Measurements from ENCODE around the gene ARL5B. TPM values are rescaled to one million over a fixed set of nuclear protein-coding genes. Genes with fewer than 3 reads are reported as not detected.

The ARL5B gene
- total RNA-seq, 1 experiment from 2014 or later = 12.2 TPM

DNA sequence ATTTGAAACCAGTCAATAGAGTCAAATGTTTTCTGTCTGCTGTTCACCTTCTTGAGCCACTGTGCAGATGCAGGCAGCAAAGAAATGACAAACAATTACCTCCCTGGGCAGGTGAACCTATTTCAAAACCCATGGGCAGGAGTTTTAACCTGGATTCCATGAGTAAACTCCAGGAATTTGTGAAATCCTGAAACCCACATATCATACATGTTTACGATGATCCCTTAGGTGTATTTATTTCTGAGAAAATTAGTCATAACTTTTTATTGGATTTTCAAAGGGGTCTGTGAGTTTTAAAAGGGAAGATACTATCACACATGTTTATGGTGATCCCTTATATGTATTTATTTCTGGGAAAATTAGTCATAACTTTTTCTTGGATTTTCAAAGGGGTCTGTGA lies 59.8 kb downstream of the ARL5B start:
- intact Hi-C loops (cut with micrococcal nuclease; ENCODE audit: unreplicated experiment) = no loop called here
- Histone ChIP-seq H3K9me3 (ENCODE audit: control insufficient read depth, insufficient read depth, low read depth, low read length) (no peaks in the 10 kb centered on the region), H3K4me3 (ENCODE audit: low read depth in 2 of 2, low read length in 2 of 2) (no peak overlapping the region), H3K4me1 (ENCODE audit: control insufficient read depth, insufficient read depth, low read length) (no peaks in the 10 kb centered on the region), H3K27me3 (ENCODE audit: control insufficient read depth, insufficient read depth, low read length) (no peaks in the 10 kb centered on the region), H3K36me3 (ENCODE audit: control insufficient read depth, insufficient read depth, low read length) (no peaks in the 10 kb centered on the region), H3K27ac (ENCODE audit: low read length) (no peak overlapping the region)
- in situ Hi-C loops (cut with HindIII; ENCODE audit: low pct_unique_long_range_greater_than_20kb, low sequenced_read_pairs) = no loop called here
- ChIA-PET CTCF (no interaction called here), POLR2A (no interaction called here)
- DNase-seq (ENCODE audit: low read depth, low spot score) = no peak
- no TSS peak for BruUV-seq (replicated peaks)
- ATAC-seq = no peak
- TF ChIP-seq TCF7L2 (IDR thresholded peaks at IDR 0.05; ENCODE audit: low read depth, low read length) (no peak), POLR2AphosphoS5 (IDR thresholded peaks at IDR 0.05; ENCODE audit: low read depth, low read length) (no peak), SIN3A (IDR thresholded peaks at IDR 0.05; ENCODE audit: borderline replicate concordance, insufficient read depth, low read depth, low read length) (no peak), REST (IDR thresholded peaks at IDR 0.05; ENCODE audit: insufficient read depth in 1 of 2, low read depth in 2 of 2, low read length in 1 of 2) (no peak), CTCF (IDR thresholded peaks at IDR 0.05) (no peak)

GRCh38 chr10:18719811-18720210 lies 60.6 kb downstream of the ARL5B start:
- POLR2A ChIA-PET = no interaction called here
- DNase-seq (ENCODE audit: low read depth, low spot score) = no peak
- Histone ChIP-seq H3K36me3 (ENCODE audit: control insufficient read depth, insufficient read depth, low read length) (no peaks in the 10 kb centered on the region), H3K9me3 (ENCODE audit: control insufficient read depth, insufficient read depth, low read depth, low read length) (no peaks in the 10 kb centered on the region), H3K27ac (ENCODE audit: low read length) (no peak overlapping the region), H3K4me1 (ENCODE audit: control insufficient read depth, insufficient read depth, low read length) (no peaks in the 10 kb centered on the region), H3K27me3 (ENCODE audit: control insufficient read depth, insufficient read depth, low read length) (no peaks in the 10 kb centered on the region), H3K4me3 (ENCODE audit: low read depth in 2 of 2, low read length in 2 of 2) (no peak overlapping the region)
- CTCF ChIA-PET = no interaction called here
- in situ Hi-C loops (cut with HindIII; ENCODE audit: low pct_unique_long_range_greater_than_20kb, low sequenced_read_pairs) (no loop called here), intact Hi-C loops (cut with micrococcal nuclease; ENCODE audit: unreplicated experiment) (no loop called here)
- no peak for TF ChIP-seq CTCF (IDR thresholded peaks at IDR 0.05)
- TF ChIP-seq POLR2AphosphoS5 (IDR thresholded peaks at IDR 0.05; ENCODE audit: low read depth, low read length) = no peak
- no peak for TF ChIP-seq REST (IDR thresholded peaks at IDR 0.05; ENCODE audit: insufficient read depth in 1 of 2, low read depth in 2 of 2, low read length in 1 of 2)
- no peak for TF ChIP-seq TCF7L2 (IDR thresholded peaks at IDR 0.05; ENCODE audit: low read depth, low read length)
- TF ChIP-seq SIN3A (IDR thresholded peaks at IDR 0.05; ENCODE audit: borderline replicate concordance, insufficient read depth, low read depth, low read length) = no peak
- ATAC-seq = no peak
- no TSS peak for BruUV-seq (replicated peaks)
